ENCODE measurements around the gene PAX8. TPM values are rescaled to one million over a fixed set of nuclear protein-coding genes. Genes with fewer than 3 reads are reported as not detected.

The PAX8 gene
- total and polyA plus RNA-seq, 12 donors, result 1.7 to 72.3 (median 11.6) TPM

GRCh38 chr2:113232740-113233139, 46.0 kb downstream of the PAX8 start:
- no peaks in the 10 kb centered on the region for H3K36me3 ChIP-seq (replicated peaks in 1 of 2)
- 63 to 85% (median 75%) methylated on average over 6 of the region's 6 CpGs for WGBS, 4 donors
- H3K4me3 ChIP-seq, result no peak overlapping the region
- H3K27me3 ChIP-seq, result no peaks in the 10 kb centered on the region
- TF ChIP-seq POLR2A (IDR thresholded peaks at IDR 0.05) (no peak), CTCF (IDR thresholded peaks at IDR 0.05) (no peak)
- no peak for DNase-seq
- H3K9me3 ChIP-seq (replicated peaks in 1 of 3), result no peaks in the 10 kb centered on the region
- H3K27ac ChIP-seq, result peak overlapping the region in 4 of 5 donors; percentile 68 to 88 (median 84)
- peaks cover 51% of the 10 kb centered on the region in 2 donors for H3K4me1 ChIP-seq (replicated peaks in 1 of 2)
- intact Hi-C loops (cut with DNase I), result no loop called here

GRCh38 chr2:113232123-113232522, 46.6 kb downstream of the PAX8 start:
- H3K9me3 ChIP-seq (replicated peaks in 1 of 3), result no peaks in the 10 kb centered on the region
- H3K27me3 ChIP-seq, result no peaks in the 10 kb centered on the region
- no peaks in the 10 kb centered on the region for H3K36me3 ChIP-seq (replicated peaks in 1 of 2)
- DNase-seq, result peak in 4 of 7 donors; percentile 45 to 56 (median 50)
- intact Hi-C loops (cut with DNase I), result no loop called here
- H3K27ac ChIP-seq, result peak overlapping the region in 4 of 5 donors; percentile 68 to 88 (median 84)
- peaks cover 51% of the 10 kb centered on the region in 2 donors for H3K4me1 ChIP-seq (replicated peaks in 1 of 2)
- WGBS, 4 donors, result 68 to 77% (median 72%) methylated on average over 2 to 3 of the region's 3 CpGs
- H3K4me3 ChIP-seq, result no peak overlapping the region
- TF ChIP-seq CTCF (IDR thresholded peaks at IDR 0.05), result no peak
- TF ChIP-seq POLR2A (IDR thresholded peaks at IDR 0.05), result no peak

GRCh38 chr2:113231064-113231463, 47.7 kb downstream of the PAX8 start:
- Histone ChIP-seq H3K4me3 (no peak overlapping the region), H3K27me3 (no peaks in the 10 kb centered on the region), H3K9me3 (replicated peaks in 1 of 3) (no peaks in the 10 kb centered on the region), H3K4me1 (replicated peaks in 1 of 2) (peaks cover 53 to 54% of the 10 kb centered on the region in 2 donors), H3K27ac (peak overlapping the region; percentile 39 to 88 (median 79)), H3K36me3 (replicated peaks in 1 of 2) (no peaks in the 10 kb centered on the region)
- TF ChIP-seq CTCF (IDR thresholded peaks at IDR 0.05) (no peak), POLR2A (IDR thresholded peaks at IDR 0.05) (peak in 1 of 2 donors; percentile 70)
- WGBS, 4 donors, result 22 to 36% (median 27%) methylated on average over 3 of the region's 3 CpGs
- intact Hi-C loops (cut with DNase I), result no loop called here
- DNase-seq, result peak in 6 of 7 donors; percentile 74 to 83 (median 78)

GRCh38 chr2:113230531-113230930, 48.2 kb downstream of the PAX8 start:
- Histone ChIP-seq H3K4me3 (no peak overlapping the region), H3K27me3 (no peaks in the 10 kb centered on the region), H3K27ac (peak overlapping the region; percentile 39 to 88 (median 79)), H3K36me3 (replicated peaks in 1 of 2) (no peaks in the 10 kb centered on the region), H3K9me3 (replicated peaks in 1 of 3) (no peaks in the 10 kb centered on the region), H3K4me1 (replicated peaks in 1 of 2) (peaks cover 59% of the 10 kb centered on the region in 2 donors)
- WGBS, 4 donors, result 41 to 63% (median 56%) methylated on average over 6 of the region's 6 CpGs
- intact Hi-C loops (cut with DNase I), result no loop called here
- no peak for TF ChIP-seq POLR2A (IDR thresholded peaks at IDR 0.05)
- TF ChIP-seq CTCF (IDR thresholded peaks at IDR 0.05), result no peak
- DNase-seq, result peak in 1 of 7 donors; percentile 13

All from adrenal gland (tissue), 12 donors.